IPS-20b (cell line): ENCODE results near the gene OGN.

Experiments used
- H3K27ac ChIP-seq: one replicate; pipeline ENCODE4 v1.5.1; 2013; ENCODE audit warnings: low read length
- H3K27me3 ChIP-seq: 2 replicates; pipeline ENCODE4 v1.6.1; 2013; ENCODE audit warnings: mild to moderate bottlenecking, low read length, inconsistent platforms; ENCODE audit not compliant: insufficient read depth
- H3K36me3 ChIP-seq: 2 replicates; pipeline ENCODE4 v1.6.1; 2013; ENCODE audit warnings: low read depth, mild to moderate bottlenecking, inconsistent platforms, low read length, moderate library complexity; ENCODE audit not compliant: insufficient read depth
- H3K4me1 ChIP-seq: 2 replicates; pipeline ENCODE4 v1.6.1; 2013; ENCODE audit warnings: mild to moderate bottlenecking, control low read depth, inconsistent platforms, low read length, moderate library complexity; ENCODE audit not compliant: insufficient read depth
- H3K4me3 ChIP-seq: 2 replicates; pipeline ENCODE4 v1.5.1; 2013; ENCODE audit warnings: mild to moderate bottlenecking, low read length, inconsistent platforms
- H3K9ac ChIP-seq: 2 replicates; pipeline ENCODE4 v1.6.1; 2013; ENCODE audit warnings: low read depth, mild to moderate bottlenecking, inconsistent platforms, low read length, moderate library complexity
- H3K9me3 ChIP-seq: 2 replicates; pipeline ENCODE4 v1.6.1; 2013; ENCODE audit warnings: mild to moderate bottlenecking, low read depth, low read length, inconsistent platforms; ENCODE audit not compliant: insufficient read depth

OGN gene

GRCh38 chr9:92402360-92402759, 2.0 kb downstream of the OGN start:
- Histone ChIP-seq H3K4me1 (no peaks in the 10 kb centered on the region), H3K36me3 (no peaks in the 10 kb centered on the region), H3K9me3 (no peaks in the 10 kb centered on the region), H3K4me3 (no peak overlapping the region), H3K27me3 (no peaks in the 10 kb centered on the region), H3K27ac (no peak overlapping the region), H3K9ac (no peak overlapping the region)

GRCh38 chr9:92397853-92398252, 6.5 kb downstream of the OGN start:
- no peak overlapping the region for H3K9ac ChIP-seq
- H3K4me1 ChIP-seq, result no peaks in the 10 kb centered on the region
- no peaks in the 10 kb centered on the region for H3K27me3 ChIP-seq
- no peak overlapping the region for H3K27ac ChIP-seq
- no peaks in the 10 kb centered on the region for H3K9me3 ChIP-seq
- no peaks in the 10 kb centered on the region for H3K36me3 ChIP-seq
- H3K4me3 ChIP-seq, result no peak overlapping the region

- Histone ChIP-seq H3K9ac (no peak overlapping the region), H3K27ac (no peak overlapping the region), H3K36me3 (no peaks in the 10 kb centered on the region), H3K27me3 (no peaks in the 10 kb centered on the region), H3K9me3 (no peaks in the 10 kb centered on the region), H3K4me3 (no peak overlapping the region), H3K4me1 (no peaks in the 10 kb centered on the region)
Observed at GRCh38 chr9:92395617-92396016, 8.8 kb downstream of the OGN start.

- H3K27ac ChIP-seq, result no peak overlapping the region
- no peaks in the 10 kb centered on the region for H3K9me3 ChIP-seq
- H3K27me3 ChIP-seq, result no peaks in the 10 kb centered on the region
- H3K4me3 ChIP-seq, result no peak overlapping the region
- no peak overlapping the region for H3K9ac ChIP-seq
- no peaks in the 10 kb centered on the region for H3K36me3 ChIP-seq
- H3K4me1 ChIP-seq, result no peaks in the 10 kb centered on the region
Observed at GRCh38 chr9:92393686-92394085, 10.7 kb downstream of the OGN start.

GRCh38 chr9:92392690-92393089, 11.7 kb downstream of the OGN start:
- no peaks in the 10 kb centered on the region for H3K9me3 ChIP-seq
- no peak overlapping the region for H3K27ac ChIP-seq
- no peak overlapping the region for H3K4me3 ChIP-seq
- no peak overlapping the region for H3K9ac ChIP-seq
- no peaks in the 10 kb centered on the region for H3K36me3 ChIP-seq
- H3K27me3 ChIP-seq, result no peaks in the 10 kb centered on the region
- no peaks in the 10 kb centered on the region for H3K4me1 ChIP-seq

- H3K4me1 ChIP-seq, result no peaks in the 10 kb centered on the region; the same call in 1 of the 2 replicates
- H3K4me3 ChIP-seq, result no peak overlapping the region
- H3K9me3 ChIP-seq, result no peaks in the 10 kb centered on the region
- H3K27ac ChIP-seq, result no peak overlapping the region
- H3K9ac ChIP-seq, result no peak overlapping the region
- H3K27me3 ChIP-seq, result no peaks in the 10 kb centered on the region
- no peaks in the 10 kb centered on the region for H3K36me3 ChIP-seq
Observed at GRCh38 chr9:92385953-92386352, 18.4 kb downstream of the OGN start.

GRCh38 chr9:92385477-92385876, 18.9 kb downstream of the OGN start:
- H3K27me3 ChIP-seq, result no peaks in the 10 kb centered on the region
- no peaks in the 10 kb centered on the region for H3K9me3 ChIP-seq
- no peak overlapping the region for H3K9ac ChIP-seq
- no peaks in the 10 kb centered on the region; the same call in 1 of the 2 replicates for H3K4me1 ChIP-seq
- no peak overlapping the region for H3K27ac ChIP-seq
- H3K4me3 ChIP-seq, result no peak overlapping the region
- no peaks in the 10 kb centered on the region for H3K36me3 ChIP-seq

- Histone ChIP-seq H3K27me3 (no peaks in the 10 kb centered on the region), H3K36me3 (no peaks in the 10 kb centered on the region), H3K9me3 (no peaks in the 10 kb centered on the region), H3K9ac (no peak overlapping the region), H3K4me1 (no peaks in the 10 kb centered on the region; the same call in none of the 2 replicates), H3K4me3 (no peak overlapping the region), H3K27ac (no peak overlapping the region)
Observed at GRCh38 chr9:92385001-92385400, 19.4 kb downstream of the OGN start.

GRCh38 chr9:92384375-92384774, 20.0 kb downstream of the OGN start:
- no peak overlapping the region for H3K4me3 ChIP-seq
- no peaks in the 10 kb centered on the region for H3K36me3 ChIP-seq
- no peak overlapping the region for H3K27ac ChIP-seq
- no peaks in the 10 kb centered on the region for H3K27me3 ChIP-seq
- H3K9ac ChIP-seq, result no peak overlapping the region
- peaks cover 5% of the 10 kb centered on the region for H3K4me1 ChIP-seq
- no peaks in the 10 kb centered on the region for H3K9me3 ChIP-seq

GRCh38 chr9:92381775-92382174, 22.6 kb downstream of the OGN start:
- no peaks in the 10 kb centered on the region for H3K36me3 ChIP-seq
- no peak overlapping the region for H3K27ac ChIP-seq
- H3K27me3 ChIP-seq, result no peaks in the 10 kb centered on the region
- peaks cover 12% of the 10 kb centered on the region for H3K4me1 ChIP-seq
- no peaks in the 10 kb centered on the region for H3K9me3 ChIP-seq
- H3K9ac ChIP-seq, result no peak overlapping the region
- no peak overlapping the region for H3K4me3 ChIP-seq

- Histone ChIP-seq H3K4me3 (no peak overlapping the region), H3K9me3 (no peaks in the 10 kb centered on the region), H3K27ac (no peak overlapping the region), H3K36me3 (no peaks in the 10 kb centered on the region), H3K9ac (no peak overlapping the region), H3K27me3 (no peaks in the 10 kb centered on the region), H3K4me1 (peaks cover 12% of the 10 kb centered on the region)
Observed at GRCh38 chr9:92380603-92381002, 23.8 kb downstream of the OGN start.

GRCh38 chr9:92378865-92379560, 25.4 kb downstream of the OGN start:
- H3K27me3 ChIP-seq, result no peaks in the 10 kb centered on the region
- no peaks in the 10 kb centered on the region for H3K9me3 ChIP-seq
- no peak overlapping the region for H3K4me3 ChIP-seq
- peaks cover 12% of the 10 kb centered on the region for H3K4me1 ChIP-seq
- H3K9ac ChIP-seq, result no peak overlapping the region
- H3K27ac ChIP-seq, result no peak overlapping the region
- H3K36me3 ChIP-seq, result no peaks in the 10 kb centered on the region
